HTERT RPE-1 (cell line): ENCODE data around the gene TPM1.

ENCODE experiments used
- in situ Hi-C: fragments of 300-500 bp; cut with MboI; formaldehyde crosslinking; loops from 4 replicates; pipeline ENCODE4 v1.14.3; 2020; ENCODE audit warnings: low sequenced_read_pairs

The TPM1 gene

GRCh38 chr15:63040509-63040908, 2.0 kb upstream of the TPM1 start:
- in situ Hi-C loops: no loop called here

GRCh38 chr15:63040954-63041353, 1.6 kb upstream of the TPM1 start:
- in situ Hi-C loops: no loop called here

- in situ Hi-C loops: no loop called here
These were observed 1.1 kb upstream of the TPM1 start for GRCh38 chr15:63041402-63041973.

- in situ Hi-C loops: no loop called here
These were observed 359 bp downstream of the TPM1 start for GRCh38 chr15:63042877-63043334.

- in situ Hi-C loops: no loop called here
These were observed 959 bp downstream of the TPM1 start for GRCh38 chr15:63043335-63044076.

GRCh38 chr15:63044077-63044644, 1.6 kb downstream of the TPM1 start:
- in situ Hi-C loops: no loop called here

GRCh38 chr15:63044645-63045464, 2.3 kb downstream of the TPM1 start:
- in situ Hi-C loops: no loop called here

GRCh38 chr15:63045465-63045840, 2.9 kb downstream of the TPM1 start:
- in situ Hi-C loops: no loop called here

- in situ Hi-C loops: no loop called here
These were observed 3.3 kb downstream of the TPM1 start for GRCh38 chr15:63045879-63046278.

- in situ Hi-C loops: no loop called here
These were observed 4.6 kb downstream of the TPM1 start for GRCh38 chr15:63046917-63047760.

- in situ Hi-C loops: no loop called here
These were observed 5.2 kb downstream of the TPM1 start for GRCh38 chr15:63047792-63048114.

- in situ Hi-C loops: no loop called here
These were observed 5.7 kb downstream of the TPM1 start for GRCh38 chr15:63048115-63048775.

- in situ Hi-C loops: no loop called here
These were observed 6.5 kb downstream of the TPM1 start for GRCh38 chr15:63048776-63049665.

GRCh38 chr15:63049783-63050371, 7.3 kb downstream of the TPM1 start:
- in situ Hi-C loops: no loop called here

- in situ Hi-C loops: no loop called here
These were observed 8.2 kb downstream of the TPM1 start for GRCh38 chr15:63050731-63051155.

GRCh38 chr15:63051156-63052066, 8.9 kb downstream of the TPM1 start:
- in situ Hi-C loops: no loop called here

- in situ Hi-C loops: no loop called here
These were observed 9.7 kb downstream of the TPM1 start for GRCh38 chr15:63052077-63052841.
